Measurements from ENCODE around the gene PLCB1.

Gene PLCB1

DNA sequence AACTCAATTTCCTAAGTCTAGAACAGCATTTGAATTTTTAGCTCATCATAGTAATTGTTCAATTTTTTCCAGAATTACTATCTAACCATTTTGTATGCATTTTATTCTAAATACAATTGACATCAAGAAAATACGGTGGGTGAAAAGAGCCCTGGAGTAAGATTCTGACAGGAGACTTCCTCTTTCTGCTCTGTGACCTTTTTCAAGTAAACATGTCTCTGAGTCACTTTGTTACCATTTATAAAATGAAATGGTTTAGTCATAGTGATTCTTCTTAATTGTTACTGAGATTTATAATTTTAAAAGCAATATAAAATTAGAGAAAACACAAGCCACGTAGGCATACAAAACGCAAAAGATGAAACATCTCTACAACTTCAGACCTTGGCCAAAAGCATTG is 80.2 kb downstream of the PLCB1 start:
- no peak for DNase-seq (ENCODE audit: low spot score)

DNA sequence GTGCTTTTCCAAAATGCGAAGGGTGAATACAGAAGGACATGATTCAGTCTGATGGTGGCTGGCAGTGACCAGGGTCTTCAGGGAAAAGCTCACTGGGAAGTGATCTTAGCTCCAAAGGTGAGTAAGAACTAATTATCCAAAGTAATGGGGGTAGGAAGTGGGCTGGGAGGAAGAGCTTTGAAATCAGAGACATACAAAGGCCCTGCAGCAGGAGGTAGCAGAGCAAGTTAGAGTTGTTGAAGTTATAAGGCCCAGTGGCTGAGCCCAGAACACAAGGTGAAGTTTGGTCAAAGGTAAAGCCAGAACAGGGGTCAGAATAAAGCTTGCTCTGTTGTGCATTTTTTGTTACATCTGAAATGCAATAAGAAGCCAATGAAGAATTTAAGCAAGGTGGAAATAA is 81.2 kb downstream of the PLCB1 start:
- no peak for DNase-seq (ENCODE audit: low spot score)

DNA sequence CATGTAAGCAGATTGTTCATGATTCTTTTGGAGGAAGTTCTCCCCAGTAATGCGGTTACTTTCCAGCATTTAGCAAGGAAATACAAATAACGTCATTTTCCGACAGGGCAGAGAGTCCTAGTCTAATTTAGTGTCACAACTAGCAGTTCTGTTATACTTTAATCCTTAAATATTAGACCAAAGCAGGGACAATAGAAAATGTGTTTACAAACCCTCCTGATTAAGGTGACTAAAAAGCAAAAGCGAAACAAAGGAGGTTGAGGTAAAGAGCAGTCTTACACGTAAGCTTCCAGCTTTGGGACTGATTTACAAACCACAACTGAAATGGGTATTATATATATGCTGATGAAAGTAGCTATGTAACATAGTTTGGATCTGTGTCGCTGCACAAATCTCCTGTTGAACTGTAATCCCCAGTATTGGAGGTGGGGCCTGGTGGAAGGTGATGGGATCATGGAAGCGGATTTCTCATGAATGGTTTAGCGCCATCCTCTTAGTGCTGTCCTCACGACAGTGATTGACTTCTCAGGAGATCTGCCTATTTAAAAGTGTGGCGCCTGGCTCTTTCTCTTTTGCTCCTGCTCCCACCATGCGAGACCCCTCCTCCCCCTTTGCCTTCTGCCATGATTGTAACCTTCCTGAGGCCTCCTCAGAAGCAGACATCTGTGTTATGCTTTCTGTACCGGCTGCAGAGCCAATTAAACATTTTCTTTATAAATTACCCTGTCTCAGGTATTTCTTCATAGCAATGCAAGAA is 81.9 kb downstream of the PLCB1 start:
- DNase-seq (ENCODE audit: low spot score): no peak

DNA sequence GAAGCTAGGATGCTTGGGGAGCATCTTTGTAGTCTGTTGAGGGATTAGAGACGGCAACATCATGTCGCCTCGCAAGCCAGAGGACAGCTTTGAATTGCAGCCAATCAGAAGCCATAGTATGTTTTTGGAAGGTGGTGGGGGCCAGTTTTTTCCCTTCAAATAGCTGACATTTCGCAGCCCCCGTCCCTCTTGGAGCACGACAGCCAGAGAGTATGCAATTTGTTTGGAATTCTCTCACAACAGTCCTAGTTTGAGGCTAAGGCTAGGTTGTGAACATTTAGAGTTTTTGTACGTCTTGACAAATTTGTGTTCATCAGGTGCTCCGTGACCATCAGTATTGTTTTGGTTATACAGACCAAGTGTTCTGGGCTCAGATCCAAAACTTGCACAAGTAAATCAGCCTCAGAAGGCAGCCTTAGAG is 83.3 kb downstream of the PLCB1 start:
- DNase-seq (ENCODE audit: low spot score): no peak

GRCh38 chr20:8216375-8217200 is 84.5 kb downstream of the PLCB1 start:
- no peak for DNase-seq (ENCODE audit: low spot score)

DNA sequence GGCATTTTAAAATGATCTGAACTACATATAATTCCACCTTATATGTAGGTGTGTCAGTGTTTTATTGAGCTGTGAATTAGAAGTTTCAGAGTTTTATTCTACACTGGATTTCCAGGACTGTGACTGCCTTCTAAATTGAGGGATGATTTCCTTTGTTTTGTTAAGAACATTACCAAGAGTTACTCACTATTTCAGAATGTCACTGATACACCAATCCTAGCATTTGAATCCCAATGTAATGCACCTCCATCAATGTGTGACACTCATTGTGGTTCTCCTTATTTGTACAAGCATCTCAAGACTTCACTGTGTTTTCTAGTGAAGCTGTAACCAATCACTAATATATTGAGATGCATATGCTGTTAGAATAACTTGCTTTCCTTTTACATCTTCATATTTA is 86.8 kb downstream of the PLCB1 start:
- no peak for DNase-seq (ENCODE audit: low spot score)

DNA sequence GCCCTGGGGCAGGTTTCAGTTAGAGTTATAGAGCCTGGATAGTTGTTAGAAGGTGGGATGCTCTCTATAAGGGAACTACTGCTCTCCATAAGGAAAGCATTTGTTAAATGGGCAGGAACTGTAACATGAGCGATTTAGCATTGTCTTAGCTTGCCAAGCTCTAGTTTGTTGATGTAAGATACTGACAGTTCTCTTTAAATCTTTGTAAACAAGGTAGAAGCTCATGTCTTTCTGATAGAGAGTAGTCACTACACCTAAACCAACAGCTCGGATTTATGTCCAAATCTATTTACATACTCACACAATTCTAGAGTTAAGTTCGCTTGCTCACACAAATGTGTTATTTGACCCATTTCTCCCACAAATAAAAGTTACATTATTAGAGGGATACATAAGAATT is 87.3 kb downstream of the PLCB1 start:
- DNase-seq (ENCODE audit: low spot score): no peak

DNA sequence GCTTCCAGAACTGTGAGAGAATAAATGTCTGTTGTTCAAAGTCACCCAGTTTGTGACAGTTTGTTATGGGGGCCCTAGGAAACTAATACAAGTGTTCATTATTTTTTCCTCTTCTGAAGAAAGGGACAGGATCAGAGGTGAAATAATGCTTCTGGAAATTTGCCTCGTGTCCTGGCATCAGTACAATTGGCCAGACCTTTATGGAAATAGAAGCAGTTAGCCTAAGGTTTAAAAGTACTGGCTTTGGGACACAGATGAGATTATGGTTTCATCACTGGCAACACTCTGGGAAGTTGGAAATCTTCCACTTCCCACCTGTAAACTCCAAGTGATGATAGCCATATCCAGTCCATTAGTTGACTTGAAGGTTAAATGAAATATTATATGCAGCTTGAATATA is 88.7 kb downstream of the PLCB1 start:
- no peak for DNase-seq (ENCODE audit: low spot score)

- DNase-seq (ENCODE audit: low spot score): no peak
Observed at GRCh38 chr20:8221887-8222419, 89.9 kb downstream of the PLCB1 start.

- DNase-seq (ENCODE audit: low spot score): no peak
Observed at GRCh38 chr20:8223091-8223870, 91.2 kb downstream of the PLCB1 start.

GRCh38 chr20:8225658-8226057 is 93.6 kb downstream of the PLCB1 start:
- no peak for DNase-seq (ENCODE audit: low spot score)

DNA sequence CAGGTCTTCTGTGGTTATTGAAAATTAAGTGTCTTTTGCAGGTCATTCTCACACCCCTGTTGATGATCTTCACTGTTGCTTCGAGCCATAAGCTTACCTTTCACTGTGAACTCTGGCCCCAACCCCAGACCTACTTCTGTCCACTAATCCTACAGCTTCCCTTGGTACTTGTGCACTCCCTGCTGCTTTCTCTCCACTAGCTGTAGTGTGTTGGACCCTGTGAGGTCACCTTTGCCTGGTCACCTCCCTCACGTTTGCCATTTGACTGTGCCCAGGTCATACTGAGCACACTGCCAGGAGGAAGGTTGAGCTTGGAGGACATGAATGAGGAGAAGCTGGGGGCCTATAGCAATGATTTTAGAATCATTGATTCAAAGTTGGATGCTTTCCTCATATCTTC is 94.0 kb downstream of the PLCB1 start:
- DNase-seq (ENCODE audit: low spot score): no peak

DNA sequence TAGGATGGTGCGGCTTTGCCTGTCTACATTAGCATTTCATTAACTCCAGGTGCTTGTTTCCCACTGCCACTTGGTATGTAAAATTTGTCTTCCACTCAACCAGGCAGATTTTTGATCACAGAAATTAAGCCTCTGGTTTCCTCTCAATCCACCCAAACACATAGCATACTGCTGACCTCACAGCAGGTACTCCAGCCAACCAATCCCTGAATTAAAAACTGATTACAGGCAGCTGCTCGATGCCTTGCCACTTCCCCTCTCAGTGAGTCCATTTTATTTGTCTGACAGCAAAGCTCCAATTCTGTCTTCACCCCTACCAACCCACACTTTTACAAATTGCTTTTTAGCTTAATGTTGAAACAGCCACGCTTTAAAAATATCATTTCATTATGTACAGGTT is 95.2 kb downstream of the PLCB1 start:
- no peak for DNase-seq (ENCODE audit: low spot score)

DNA sequence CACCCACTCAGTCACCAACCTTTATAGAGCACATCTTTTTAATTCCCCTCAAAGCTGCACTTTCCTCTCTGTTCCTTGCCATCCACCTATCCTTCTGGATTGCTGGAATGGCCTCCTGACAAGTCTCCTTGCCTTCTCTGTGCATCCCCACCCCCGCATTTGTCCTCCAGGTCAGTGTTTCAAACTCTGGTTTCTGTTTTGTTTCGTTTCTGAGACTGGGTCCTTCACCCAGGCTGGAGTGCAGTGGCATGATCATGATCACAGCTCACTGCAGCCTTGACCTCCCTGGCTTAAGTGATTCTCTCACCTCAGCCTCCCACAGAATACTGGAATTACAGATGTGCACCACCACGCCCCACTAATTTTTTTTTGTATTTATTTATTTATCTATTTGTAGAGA is 96.2 kb downstream of the PLCB1 start:
- DNase-seq (ENCODE audit: low spot score): no peak

DNA sequence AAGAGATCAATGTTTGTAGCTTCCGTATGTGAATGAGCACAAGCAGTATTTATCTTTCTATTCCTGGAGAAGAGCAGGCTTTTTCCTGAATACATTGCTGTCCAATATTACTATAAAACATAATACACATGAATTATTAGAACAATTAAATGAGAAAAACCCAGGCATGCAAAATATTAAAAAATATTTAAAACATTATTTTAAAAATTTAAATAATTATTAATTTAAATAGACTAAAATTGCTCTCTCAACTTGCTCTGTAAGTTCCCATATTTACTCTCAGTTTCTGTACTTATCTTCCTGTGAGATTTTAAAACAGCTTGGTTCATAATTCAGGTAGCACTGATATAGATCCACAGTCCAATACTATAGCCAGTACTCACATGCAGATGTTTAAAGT is 97.0 kb downstream of the PLCB1 start:
- no peak for DNase-seq (ENCODE audit: low spot score)

DNA sequence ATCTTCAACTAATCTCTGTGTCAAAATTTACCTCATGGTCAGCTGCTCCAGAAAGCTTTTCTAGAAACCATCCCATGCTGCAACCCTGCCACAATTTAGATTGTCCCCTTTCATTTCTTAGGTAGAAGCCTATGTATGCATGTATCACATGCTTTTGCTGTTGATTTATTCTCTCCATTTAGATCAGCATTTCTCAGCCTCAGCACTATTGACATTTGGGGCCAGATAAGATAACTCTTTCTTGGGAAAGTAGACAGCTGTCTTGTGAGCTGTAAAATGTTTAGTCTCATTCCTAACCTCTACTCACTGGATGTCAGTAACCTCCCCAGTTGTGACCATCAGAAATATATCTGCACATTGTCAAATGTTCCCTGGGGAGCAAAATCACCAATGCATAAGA is 99.0 kb downstream of the PLCB1 start:
- DNase-seq (ENCODE audit: low spot score): no peak

GRCh38 chr20:8232332-8232731 is 100.3 kb downstream of the PLCB1 start:
- no peak for DNase-seq (ENCODE audit: low spot score)

DNA sequence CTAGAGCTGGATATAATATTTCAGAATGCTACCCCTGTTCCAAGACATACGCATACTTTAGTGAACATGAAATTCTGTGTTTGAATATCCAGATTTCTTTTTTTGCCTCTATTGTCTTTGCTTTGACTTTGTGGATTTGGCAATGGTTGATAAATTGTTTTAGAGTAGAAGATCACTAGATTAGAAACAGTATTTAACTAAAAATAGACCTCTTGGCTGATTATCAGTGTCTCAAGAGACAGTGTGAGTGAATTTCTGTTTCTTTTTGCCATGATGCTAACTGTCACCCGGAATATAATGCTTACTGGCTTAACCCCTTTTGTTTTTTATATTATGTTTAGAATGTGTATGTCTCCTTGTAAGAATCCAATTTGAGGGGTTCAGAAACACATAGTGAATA is 102.5 kb downstream of the PLCB1 start:
- no peak for DNase-seq (ENCODE audit: low spot score)

DNA sequence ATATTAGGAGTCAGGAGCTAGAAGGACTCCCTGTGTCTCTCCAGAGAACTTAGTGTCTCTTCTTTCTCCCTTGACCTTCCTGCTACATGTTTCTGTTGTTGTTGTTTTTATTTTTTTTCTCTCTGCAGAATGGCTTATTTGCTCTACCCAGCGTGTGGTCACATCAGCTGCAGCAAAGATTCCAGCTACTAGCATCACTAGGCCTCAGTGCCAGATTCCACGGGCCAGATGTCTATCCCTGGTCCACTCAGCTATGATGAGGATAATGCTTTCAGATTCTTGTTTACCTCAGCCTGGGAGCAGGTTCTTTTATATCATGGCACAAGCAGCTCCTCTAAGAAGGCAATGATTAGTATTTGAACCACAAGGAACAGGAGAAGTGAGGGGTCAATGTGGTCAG is 110.0 kb downstream of the PLCB1 start:
- DNase-seq (ENCODE audit: low spot score): no peak

DNA sequence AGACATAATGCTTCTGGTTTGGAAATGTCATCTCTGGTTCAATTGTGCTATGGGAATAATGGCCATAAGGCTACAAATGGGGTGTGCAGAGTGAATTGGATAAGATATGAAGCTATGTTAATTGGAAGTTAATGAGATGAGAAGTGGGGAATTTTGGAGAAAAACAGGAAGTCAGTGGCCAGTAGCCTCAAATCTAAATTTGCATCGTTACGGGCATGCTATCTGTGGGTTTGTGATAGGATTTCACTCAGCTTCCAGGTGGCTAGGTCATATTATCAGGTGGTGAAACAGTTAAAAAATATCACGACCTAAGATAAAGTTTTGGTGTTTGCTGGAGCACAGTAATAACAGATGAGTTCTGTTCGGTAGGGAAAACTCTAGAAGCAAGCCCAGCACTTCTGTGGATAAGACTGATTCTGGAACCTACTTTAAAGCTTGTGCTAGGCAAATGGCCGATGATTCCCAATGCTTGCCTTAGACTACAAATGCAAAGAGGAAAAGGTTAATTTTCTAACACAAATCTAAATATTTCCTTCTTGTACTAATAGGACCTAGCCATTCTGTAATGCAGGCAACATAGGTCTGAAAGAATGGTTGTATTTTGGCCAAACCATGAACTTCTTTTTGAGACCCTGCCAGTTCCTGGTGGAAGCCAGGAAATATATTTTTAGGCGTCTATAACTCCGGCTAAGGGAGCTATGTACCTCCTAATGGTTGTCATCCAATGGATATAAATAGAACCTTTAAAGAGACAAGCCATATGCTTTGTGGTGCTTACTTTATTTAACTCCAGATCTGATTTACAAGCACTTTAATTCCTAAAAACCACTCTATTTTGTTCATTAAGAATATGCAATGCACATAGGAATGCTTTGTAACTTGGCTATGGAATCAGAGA is 111.0 kb downstream of the PLCB1 start:
- DNase-seq (ENCODE audit: low spot score): no peak

- no peak for DNase-seq (ENCODE audit: low spot score)
Observed at GRCh38 chr20:8244637-8245036, 112.6 kb downstream of the PLCB1 start.

Data from left forelimb (tissue), 1 donor.